NCI-H2107 (cell line): ENCODE measurements around the gene WDR90.

Source experiments
- DNase-seq: peaks from one replicate; lab custom pipeline; 2025; lab: John Stamatoyannopoulos, UW

WDR90 gene

DNA sequence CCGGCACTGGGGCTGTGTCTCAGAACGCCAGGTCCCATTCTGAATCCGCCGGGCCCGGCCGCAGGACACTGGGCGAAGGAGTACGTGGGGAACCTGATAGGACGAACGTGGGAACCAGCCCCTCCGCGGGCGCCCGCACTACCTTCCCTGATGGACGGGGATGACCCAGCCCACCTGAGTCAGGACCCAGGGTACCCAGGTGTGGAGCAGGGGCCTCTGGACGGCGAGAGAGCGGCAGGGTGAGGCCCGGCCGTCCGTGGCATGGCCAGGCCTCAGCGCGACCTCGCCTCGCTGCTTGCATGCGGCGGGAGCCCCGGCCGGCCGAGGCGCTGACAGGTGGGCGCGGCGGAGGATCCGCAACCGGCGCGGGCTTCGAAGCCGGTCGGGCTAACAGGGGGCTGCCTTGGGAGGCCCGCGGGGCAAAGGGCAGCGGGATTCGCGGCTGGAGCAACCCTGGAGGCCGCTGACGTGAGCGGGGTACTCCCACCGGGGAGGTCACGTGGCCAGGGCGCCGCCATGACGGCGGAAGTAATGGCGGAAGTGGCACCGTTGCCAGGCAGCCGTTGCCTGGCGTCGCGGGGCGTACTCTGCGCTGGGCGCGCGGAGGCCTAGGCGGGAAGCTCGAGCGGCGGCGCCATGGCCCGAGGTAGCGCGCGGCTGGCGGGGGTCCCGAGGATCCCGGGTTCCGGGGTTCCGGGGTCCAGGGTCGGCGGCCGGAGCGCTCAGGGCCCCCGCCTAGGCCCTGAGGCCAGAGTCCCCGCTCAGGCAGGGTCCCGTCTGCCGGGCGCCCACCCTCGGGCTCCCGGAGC lies at the start of gene WDR90:
WDR90 (plus strand) TSS at position 585 of the 809 bp plus-strand sequence; CDS start at position 637, 52 bp downstream.
- peak; percentile 55 for DNase-seq

DNA sequence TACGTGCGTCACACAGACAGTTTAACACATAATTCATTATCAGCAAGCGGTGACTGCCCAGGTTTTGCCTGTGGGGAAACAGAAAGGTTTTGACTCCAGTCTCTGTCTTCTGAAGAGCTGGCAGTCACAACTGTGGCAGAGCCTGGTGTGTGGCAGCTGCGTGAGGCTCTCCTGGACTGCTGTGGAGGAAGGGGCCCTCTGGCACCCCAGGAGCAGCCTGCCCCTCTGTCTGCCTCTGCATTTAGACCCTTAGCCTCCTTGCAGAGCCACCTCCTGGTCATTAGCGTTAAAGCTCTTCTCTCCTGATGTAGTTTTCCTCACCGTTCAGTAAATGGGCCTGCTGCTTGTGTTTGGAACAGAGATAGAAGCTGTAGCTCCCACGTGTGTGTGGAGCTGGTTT lies 48.4 kb upstream of the WDR90 start:
- no peak for DNase-seq

DNA sequence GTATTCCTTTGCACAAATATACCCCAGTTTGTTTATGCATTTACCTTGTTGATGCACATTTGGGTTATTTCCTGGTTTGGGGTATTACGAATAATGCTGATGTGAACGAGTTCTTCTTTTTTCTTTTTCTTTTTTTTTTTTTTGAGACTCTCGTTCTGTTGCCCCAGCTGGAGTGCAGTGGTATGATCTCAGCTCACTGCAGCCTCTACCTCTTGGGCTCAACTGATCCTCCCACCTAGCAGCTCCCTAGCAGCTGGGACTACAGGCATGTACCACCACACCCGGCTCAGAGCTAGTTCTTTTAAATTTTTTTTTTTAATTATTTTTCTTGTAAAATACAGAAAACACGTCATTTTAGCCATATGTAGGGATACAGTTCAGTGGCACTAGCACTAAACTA lies 45.2 kb upstream of the WDR90 start:
- DNase-seq = no peak

DNA sequence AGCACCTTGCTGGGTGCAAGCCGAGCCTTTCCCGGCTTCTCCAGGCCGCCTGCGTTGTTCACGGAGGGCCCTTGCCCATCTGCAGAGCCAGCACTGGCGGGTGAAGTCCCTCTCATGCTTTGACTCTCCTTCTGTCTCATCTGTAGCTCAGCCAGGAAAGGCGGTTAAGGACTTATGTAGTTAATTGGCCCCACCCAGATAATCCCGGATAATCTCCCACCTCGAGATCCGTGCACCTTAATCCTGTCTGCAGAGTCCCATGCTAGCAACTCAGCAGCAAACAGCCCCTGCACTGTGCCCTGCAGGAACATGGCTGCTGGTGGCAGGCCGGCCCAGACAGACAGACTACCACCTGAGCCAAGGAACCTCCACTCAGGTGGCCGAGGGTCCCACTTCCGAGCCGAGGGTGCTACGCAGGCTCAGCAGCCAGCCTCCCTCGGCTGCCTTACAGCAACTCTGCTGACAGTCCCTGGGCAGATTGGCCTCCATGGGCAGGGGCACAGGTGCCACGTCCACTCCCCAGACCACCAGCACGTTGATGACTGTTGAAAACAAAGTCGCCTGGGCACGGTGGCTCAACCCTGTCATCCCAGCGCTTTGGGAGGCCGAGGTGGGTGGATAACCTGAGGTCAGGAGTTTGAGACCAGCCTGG lies 42.4 kb upstream of the WDR90 start:
- no peak for DNase-seq

DNA sequence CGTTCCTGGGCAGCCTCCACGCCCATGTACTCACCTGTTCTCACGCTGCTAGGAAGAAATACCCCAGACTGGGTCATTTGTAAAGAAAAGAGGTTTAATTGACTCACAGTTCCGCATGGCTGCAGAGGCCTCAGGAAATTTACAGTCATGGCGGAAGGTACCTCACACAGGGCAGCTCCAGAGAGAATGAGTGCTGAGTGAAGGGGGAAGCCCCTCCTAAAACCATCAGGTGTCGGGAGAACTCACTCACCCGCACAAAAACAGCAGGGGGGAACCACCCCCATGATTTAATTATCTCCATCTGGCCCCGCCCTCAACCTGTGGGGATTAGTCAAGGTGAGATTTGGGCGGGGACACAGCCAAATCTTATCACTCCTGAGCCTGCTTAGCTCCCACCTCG lies 41.1 kb upstream of the WDR90 start:
- no peak for DNase-seq

DNA sequence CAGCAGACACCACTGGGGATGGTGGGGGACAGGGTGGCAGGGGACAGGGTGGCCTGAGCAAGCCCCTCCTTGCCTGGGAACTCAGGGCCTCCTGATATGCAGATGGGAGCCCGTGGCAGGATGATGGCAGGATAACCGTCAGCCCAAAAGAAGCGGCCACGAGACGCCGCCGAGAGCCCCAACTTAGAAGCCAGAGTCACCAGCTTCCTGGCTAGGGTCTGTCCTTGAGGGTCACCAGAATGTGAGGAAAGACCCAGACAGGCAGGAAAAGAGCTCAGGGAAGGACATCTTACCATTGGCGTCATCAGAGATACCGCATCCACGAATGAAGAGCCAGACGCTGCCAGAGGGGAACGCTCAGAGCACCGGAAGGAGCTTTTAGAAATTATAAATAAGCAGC lies 39.8 kb upstream of the WDR90 start:
- no peak for DNase-seq

DNA sequence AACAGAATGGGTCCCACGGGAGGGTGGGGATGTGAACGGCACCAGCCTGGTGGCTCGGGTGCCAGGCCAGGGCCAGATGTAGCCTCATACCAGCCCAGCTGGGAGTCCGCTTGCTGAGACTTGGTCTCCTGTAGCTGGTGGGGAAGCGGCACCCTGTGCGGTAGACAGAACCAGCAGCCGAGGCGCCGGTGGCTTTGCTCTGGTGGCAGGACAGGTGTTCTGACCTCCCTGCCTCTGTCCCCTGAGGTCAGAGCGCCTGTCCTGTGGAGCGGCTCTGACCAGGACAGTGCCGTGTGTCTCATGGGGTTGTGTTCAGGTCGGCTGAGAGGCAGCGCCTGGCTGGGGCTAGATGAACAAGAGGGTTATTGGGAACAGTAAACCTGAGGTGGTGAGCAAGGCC lies 39.2 kb upstream of the WDR90 start:
- no peak for DNase-seq

DNA sequence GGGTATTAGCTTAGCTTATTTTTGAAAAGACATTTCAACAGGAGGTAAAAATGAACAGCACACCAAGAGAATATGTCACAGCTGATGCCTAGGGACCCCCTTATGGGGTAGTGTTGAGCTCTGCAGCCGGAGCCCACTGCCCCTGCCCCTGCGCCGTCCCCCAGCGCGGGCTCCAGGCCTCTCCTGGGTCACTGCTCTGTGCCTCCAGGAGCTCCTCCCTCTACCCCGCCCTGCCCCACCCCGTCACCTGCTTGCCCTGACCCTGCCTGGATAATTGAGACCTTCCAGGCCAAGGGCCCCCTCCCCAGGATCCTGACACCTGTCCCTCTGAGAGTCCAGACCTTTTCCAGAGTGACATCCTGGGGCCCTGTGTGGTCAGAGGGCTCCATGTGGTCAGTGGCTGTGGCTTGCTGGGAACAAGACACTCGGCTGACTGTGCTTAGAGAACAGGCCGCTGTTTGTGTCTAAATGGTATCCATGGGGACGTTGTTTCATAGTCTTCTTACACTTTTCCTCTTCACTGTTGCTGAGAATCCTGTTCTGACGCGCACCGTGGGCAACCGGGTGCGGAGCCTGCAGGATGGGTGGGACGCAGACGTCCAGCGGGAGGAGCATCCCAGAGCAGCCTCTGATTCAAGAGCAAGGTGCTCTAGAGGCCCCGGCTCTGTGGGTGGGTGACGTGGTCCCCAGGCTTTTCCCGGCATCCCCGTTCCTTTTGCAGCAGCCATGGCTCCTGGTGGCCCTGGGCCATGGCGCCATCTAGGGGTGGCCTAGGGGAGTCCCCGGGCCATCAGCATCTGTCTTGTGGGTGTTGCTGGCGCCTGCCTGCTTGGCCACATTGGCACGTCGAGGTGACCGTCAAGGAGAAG lies 38.4 kb upstream of the WDR90 start:
- no peak for DNase-seq

DNA sequence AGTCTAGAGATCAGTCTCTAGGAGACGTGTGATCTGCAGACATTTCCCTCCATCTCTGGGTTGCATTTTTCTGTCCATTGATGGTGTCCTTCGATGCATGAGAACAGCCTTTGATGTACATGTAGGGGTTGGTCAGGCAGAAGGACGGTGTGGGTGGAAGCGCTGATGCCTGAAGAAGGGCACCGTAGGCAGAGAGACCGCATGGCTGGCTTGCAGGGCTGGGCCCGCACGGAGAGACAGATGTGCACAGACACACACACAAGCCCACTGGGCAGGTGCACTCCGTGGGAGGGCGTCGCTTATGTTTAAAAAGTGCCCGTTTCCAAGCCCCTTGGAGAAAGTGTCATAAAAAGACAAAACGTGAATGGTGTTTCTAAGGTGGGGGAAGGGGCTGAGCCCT lies 34.0 kb upstream of the WDR90 start:
- no peak for DNase-seq

DNA sequence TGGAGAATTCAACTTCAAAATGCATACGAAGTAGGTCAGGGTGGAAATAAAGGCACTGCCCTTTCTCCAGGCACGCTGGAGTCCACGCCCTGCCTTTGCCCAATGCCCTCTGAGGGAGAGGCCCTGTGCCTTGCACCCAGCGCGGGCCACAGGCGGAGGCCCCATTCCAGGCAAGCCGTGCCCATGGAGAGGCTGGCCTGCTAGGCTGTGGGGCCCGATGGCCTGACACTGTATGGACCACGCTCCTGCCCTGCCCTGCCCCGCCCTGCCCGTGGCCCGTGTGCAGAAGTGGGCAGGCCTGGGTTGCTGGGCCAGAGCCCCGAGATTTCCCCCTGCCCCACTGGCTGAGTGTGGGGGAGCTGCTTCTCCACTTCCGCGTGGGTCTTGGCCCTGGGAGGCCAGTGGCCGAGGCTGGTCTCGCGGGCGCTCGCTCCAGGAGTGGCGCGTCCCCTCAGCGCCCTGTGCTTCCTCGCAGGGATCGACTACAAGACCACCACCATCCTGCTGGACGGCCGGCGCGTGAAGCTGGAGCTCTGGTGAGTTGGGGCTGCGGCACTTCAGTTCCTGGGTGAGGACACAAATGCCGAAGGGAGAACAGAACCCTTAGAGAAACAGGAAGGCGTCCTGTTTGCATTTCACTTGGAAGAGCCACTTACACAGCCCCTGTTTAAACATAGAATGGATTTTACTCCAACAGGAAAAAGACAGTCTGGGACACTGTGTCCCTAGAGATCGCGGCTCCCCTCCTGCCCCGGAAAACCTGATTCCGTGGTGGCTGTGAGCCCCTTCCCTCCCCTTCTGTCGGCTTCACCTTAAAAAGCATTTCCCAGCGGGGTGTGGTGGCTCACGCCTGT lies 32.2 kb upstream of the WDR90 start:
- no peak for DNase-seq

DNA sequence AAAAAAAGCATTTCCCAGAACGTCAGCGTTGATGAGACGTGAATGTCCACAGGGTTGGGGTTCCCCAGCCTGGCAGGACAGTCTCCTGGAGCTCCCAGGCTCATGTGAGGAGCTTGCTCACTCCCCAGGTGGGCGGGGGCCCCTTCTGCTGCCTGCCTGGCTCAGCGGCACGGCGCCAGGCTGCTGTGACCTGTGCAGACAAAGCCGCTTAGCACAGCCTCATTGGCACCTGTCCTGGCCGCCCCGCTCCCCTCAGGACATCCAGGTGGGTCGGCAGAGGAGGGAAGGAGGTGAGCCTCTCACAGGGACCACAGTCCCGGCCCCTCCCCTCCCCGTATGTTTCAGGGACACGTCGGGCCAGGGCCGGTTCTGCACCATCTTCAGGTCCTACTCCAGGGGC lies 31.3 kb upstream of the WDR90 start:
- DNase-seq = no peak

DNA sequence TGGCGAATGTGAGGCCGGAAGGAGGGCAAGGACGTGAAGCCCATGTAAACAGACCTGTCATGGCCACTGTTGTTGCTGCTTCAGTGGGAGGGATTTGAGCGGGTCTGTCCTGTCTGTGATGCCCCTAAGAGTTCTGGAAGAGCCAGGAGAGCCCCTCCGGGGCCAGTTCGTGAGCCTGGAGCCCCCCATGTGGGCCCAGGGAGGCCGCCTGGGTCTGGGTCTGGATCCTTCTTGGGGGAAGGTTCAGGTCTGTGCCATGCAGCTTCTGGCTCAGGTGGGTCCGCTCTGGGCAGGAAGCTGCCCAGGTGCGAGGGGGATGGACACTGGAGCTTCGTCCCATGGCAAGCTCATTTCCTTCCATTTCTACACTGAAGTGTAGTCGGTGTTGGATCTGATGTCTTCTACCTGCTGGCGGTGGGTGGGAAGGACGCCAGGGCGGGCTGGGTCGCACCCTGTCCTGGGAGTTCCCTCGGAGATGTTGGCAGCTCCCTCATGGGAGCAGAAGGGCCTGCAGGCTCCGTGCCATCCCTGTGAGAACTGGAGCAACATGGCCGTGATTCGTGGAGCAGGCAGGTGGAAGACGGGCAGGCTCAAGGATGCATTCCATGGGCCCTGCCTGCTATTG lies 29.6 kb upstream of the WDR90 start:
- no peak for DNase-seq

DNA sequence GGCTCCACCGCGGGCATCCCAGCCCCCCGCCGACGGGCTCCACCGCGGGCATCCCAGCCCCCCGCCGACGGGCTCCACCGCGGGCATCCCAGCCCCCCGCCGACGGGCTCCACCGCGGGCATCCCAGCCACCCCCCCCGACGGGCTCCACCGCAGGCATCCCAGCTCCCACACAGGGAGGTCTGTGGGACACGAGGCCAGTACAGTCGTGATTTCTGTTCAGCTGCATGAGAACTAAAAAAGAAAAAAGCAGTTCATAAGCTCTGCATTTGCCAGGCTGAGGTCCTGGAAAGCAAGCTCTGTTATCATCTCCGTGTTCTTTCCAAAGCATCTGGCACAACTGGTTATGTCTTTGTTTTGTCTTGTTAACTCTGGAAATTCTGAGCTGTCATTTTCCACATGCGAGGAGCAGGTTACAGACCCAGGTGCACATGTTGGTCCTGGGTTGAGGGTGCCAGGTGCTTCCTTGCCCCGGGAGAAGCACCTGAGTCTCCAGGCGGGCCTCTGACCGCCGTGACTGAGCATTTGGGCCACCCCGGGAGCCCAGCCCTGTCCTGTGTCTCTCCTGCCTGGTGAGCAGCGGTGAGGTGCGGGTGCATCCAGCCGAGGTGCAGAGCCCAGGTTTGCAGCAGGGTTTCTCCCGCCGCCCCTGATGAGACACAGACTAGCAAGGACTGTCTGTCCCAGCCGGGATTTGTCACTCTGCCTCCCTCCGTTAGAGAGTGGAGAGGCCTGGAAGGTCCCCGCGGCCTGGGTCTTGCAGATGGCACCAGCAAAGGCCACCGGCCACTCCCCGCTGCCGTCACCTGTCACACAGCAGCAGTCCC lies 28.3 kb upstream of the WDR90 start:
- DNase-seq = no peak

DNA sequence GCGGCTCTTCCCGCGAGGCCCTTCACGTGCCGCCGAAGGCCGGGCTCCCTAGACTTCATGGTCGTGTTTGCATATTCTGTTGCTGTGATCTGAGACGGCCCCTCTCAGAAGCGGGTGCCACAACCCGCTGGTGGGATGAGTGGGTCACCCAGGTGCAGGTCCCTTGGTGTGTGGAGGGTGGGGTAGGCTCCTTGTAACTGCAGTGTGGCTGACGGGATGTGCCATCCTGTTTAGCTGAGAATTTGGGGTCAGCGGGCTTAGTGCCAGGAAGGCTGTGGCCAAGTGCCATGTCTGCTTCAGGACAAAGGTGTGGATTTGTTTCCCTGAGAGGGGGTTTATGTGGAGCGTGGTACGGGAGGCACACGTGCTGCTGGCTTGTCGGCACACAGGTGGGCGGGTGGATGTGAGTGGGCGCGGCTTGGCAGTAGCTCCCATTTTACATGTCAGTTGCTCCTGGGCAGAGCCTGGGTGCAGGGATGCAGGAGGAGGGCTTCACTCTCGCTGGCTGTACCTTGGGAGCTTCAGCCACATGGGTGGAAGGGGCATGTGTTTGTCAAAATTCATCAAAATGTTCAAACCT lies 27.5 kb upstream of the WDR90 start:
- no peak for DNase-seq

DNA sequence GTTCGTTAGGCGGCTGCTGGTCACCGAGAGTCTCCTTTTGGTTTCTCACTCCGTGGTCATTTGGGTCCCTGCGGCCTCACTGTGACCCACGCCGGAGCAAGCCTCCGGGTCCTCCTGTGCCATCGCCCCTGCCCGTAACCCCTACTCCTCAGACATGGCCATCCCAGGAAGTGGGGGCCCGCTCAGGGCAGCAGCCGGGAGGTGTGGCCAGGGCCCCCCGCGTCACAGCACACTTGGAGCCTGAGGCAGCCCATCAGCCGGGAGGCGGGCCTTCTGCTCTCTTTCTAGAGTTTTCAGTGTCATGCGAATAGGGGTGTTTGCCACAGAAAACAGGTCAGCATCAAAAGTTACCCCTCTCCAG lies 26.3 kb upstream of the WDR90 start:
- no peak for DNase-seq

DNA sequence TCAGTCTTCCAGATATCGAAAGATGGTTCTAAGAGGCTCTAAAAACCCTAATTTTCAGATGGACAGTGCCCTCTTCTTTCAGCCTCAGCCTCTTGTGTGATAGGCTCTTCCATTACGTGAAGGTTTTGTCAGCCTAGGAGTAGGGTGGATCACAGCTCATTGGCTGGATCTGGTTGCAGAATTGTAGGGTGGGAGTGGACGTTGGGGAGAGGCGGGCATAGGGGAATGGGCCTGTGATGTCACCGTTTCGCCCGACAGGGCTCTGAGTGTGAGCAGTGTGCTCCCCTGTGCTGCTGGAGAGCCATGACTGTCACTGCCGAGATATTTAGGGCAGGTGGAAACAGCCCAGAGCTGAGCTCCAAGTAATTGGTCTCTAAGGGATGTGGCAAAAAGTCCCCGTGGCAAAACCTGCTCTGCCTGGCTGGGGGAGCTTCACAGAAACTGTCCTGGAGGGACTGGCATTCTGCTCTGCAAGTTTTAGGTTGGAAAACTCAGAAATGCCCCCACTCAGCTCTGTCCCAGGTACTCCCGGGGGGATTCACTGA lies 24.6 kb upstream of the WDR90 start:
- DNase-seq = no peak

DNA sequence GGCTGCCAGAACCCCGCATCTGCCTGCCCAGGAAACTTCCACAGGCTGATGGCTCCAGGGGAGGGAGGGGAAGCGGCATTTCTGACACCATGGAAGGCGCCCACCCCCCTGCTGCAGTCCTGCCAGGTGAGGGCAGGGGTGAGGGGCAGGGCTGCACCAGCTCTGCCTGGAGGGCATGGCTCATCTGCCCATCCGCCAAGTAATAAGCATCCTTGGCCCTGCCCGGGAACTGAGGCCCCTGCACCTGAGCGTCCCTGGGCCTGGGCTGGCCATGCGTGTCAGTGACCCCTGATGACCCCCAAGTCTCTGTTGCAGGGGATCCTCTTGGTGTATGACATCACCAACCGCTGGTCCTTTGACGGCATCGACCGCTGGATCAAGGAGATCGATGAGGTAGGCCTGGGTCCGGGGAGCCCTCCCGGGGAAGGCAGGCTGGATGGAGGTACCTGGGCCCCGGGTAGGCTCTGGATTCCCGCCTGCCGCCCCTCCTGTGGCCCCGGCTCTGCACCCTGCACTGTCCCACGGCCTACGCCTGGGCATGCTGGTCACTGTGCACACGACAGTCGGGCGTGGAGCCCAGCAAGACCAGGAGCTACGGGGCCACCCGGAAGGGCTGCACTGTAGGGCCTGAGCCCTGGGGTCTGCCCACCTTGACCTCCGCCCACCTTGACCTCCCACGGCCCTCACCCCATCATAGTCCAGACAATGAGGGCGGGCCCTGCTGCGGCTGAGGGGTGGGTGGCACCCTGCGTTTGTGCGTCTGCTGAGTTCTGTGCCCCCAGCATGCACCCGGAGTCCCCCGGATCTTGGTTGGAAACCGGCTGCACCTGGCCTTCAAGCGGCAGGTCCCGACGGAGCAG lies 23.8 kb upstream of the WDR90 start:
- no peak for DNase-seq

DNA sequence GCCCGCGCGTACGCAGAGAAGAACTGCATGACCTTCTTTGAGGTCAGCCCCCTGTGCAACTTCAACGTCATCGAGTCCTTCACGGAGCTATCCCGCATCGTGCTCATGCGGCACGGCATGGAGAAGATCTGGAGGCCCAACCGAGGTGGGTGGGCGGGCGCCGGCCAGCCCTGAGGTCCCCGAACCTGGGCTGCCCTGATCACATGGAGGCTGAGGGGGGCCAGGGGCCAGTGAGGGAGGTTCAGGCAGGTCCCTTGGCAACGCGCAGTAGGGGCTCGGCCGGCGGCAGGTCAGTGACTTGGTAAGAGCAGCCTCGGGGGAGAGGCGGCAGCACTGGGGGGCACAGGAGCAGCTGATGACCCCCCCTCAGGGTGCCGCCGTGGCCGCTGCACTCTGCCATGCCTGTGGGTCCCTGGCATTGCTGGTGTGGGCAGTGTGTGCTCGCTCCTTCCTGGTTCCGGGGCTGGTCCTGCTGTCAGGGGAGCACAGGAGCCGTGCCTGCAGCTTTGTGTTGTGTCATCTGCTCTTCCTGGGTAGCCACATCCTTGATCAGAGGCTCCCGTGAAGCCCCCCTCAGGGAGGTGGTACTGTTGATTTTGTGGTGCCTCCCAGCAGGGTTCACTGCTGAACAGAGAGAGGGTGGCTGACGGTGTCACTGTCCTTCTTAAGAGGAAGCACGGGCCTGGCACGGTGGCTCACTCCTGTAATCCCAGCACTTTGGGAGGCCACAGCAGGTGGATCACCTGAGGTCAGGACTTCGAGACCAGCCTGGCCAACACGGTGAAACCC lies 23.0 kb upstream of the WDR90 start:
- DNase-seq = no peak
